GM18499 (cell line): ENCODE data around the gene CDKN1B.

Source experiments
- ATAC-seq: cut with Tn5 transposase; IDR thresholded peaks from one replicate; pipeline ENCODE4 v1.9.1; 2021; ENCODE audit warnings: moderate number of reproducible peaks; ENCODE audit not compliant: insufficient read depth, unreplicated experiment

Gene CDKN1B

GRCh38 chr12:12745576-12746211, 28.5 kb downstream of the CDKN1B start:
- no peak for ATAC-seq

GRCh38 chr12:12747278-12747677, 30.1 kb downstream of the CDKN1B start:
- no peak for ATAC-seq

- ATAC-seq = no peak
Measured at GRCh38 chr12:12748044-12748443, 30.9 kb downstream of the CDKN1B start.

GRCh38 chr12:12749433-12749832, 32.3 kb downstream of the CDKN1B start:
- no peak for ATAC-seq

GRCh38 chr12:12755923-12756322, 38.8 kb downstream of the CDKN1B start:
- ATAC-seq = no peak

GRCh38 chr12:12757121-12757520, 40.0 kb downstream of the CDKN1B start:
- ATAC-seq = no peak

- no peak for ATAC-seq
Measured at GRCh38 chr12:12759234-12759915, 42.2 kb downstream of the CDKN1B start.

- ATAC-seq = no peak
Measured at GRCh38 chr12:12764824-12765223, 47.7 kb downstream of the CDKN1B start.

- no peak for ATAC-seq
Measured at GRCh38 chr12:12770262-12770661, 53.1 kb downstream of the CDKN1B start.
